GM12892 (cell line): ENCODE results near the gene MBD3L4.

Experiments
- POLR2A ChIP-seq: IDR thresholded peaks from 2 replicates; pipeline ENCODE4 v1.6.1; 2011; ENCODE audit warnings: low read depth, low read length, control low read depth
- TAF1 ChIP-seq: IDR thresholded peaks from 2 replicates; pipeline ENCODE4 v1.6.1; 2011; ENCODE audit warnings: low read depth, mild to moderate bottlenecking, control low read depth, low read length, borderline replicate concordance

DNA sequence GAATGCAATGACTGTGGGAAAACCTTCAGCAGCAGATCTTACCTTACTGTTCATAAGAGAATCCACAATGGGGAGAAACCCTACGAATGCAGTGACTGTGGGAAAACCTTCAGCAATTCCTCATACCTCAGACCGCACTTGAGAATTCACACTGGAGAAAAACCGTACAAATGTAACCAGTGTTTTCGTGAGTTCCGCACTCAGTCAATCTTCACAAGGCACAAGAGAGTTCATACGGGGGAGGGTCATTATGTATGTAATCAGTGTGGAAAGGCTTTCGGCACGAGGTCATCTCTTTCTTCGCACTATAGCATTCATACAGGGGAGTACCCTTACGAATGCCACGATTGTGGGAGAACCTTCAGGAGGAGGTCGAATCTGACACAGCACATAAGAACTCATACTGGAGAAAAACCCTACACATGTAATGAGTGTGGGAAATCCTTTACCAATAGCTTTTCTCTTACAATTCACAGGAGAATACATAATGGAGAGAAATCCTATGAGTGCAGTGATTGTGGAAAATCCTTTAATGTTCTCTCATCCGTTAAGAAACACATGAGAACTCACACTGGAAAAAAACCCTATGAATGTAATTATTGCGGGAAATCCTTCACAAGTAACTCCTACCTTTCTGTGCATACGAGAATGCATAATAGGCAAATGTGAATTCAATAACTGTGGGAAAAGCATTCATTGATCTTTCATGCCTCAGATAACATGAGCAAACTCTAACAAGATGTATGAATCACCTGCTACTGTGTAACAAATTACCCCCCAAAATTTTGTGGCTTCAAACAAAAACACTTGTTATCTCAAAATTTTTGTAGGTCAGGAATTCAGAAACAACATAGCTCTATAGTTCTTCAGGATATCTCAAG, 43.3 kb upstream of the MBD3L4 start:
- TF ChIP-seq TAF1, result no peak
- no peak for TF ChIP-seq POLR2A
